WTC11 (cell line): ENCODE data around the gene GLOD5. TPM values are rescaled to one million over a fixed set of nuclear protein-coding genes. Genes with fewer than 3 reads are reported as not detected.

Source experiments
- ATAC-seq: fragments of 200-7000 bp; cut with Tn5 transposase; 2 replicates; pipeline ENCODE4 v1.10.0; 2021; ENCODE audit warnings: mild to moderate bottlenecking, moderate library complexity
- CTCF ChIA-PET: fragments of 300-600 bp; sonication (Branson Sonifier 250); formaldehyde crosslinking; loops from one replicate; lab custom pipeline; 2021; ENCODE audit warnings: antibody characterized with exemption; lab: Charles Lee
- POLR2A ChIA-PET: fragments of 350-600 bp; sonication (Branson Sonifier 250); formaldehyde crosslinking; loops from one replicate; lab custom pipeline; 2021; ENCODE audit warnings: antibody characterized with exemption; lab: Charles Lee
- DNase-seq: peaks from one replicate; pipeline ENCODE4 v3.0.0; 2021; ENCODE audit warnings: low spot score
- H3K27ac Mint-ChIP-seq: 2 replicates; pipeline ENCODE4 v1.8.0; 2021; ENCODE audit warnings: mixed read lengths
- H3K27me3 Mint-ChIP-seq: 2 replicates; pipeline ENCODE4 v1.8.0; 2021; ENCODE audit warnings: low read depth, mild to moderate bottlenecking, moderate library complexity, mixed read lengths
- H3K36me3 Mint-ChIP-seq: 2 replicates; pipeline ENCODE4 v1.8.0; 2021; ENCODE audit warnings: mixed read lengths
- H3K4me1 Mint-ChIP-seq: 2 replicates; pipeline ENCODE4 v1.8.0; 2022; ENCODE audit warnings: mixed read lengths
- H3K4me3 Mint-ChIP-seq: 2 replicates; pipeline ENCODE4 v1.8.0; 2021; ENCODE audit warnings: mild to moderate bottlenecking, moderate library complexity, mixed read lengths
- H3K9me3 Mint-ChIP-seq: 2 replicates; pipeline ENCODE4 v1.8.0; 2021; ENCODE audit warnings: mixed read lengths
- FOXK1 ChIP-seq: sonication (generic); formaldehyde crosslinking; IDR thresholded peaks from 2 replicates; pipeline ENCODE4 v1.8.0; 2022; ENCODE audit warnings: mild to moderate bottlenecking, moderate library complexity, missing genetic modification reagents
- GTF2I ChIP-seq: fragments of 250-450 bp; sonication (Bioruptor Pico); conservative IDR thresholded peaks from 2 replicates; pipeline ENCODE4 v1.4.0; 2021; ENCODE audit warnings: mild to moderate bottlenecking
- KAT7 ChIP-seq: sonication (generic); formaldehyde crosslinking; IDR thresholded peaks from 2 replicates; pipeline ENCODE4 v1.8.1; 2023; ENCODE audit warnings: missing genetic modification reagents, mild to moderate bottlenecking, borderline replicate concordance
- NFYB ChIP-seq: sonication (generic); formaldehyde crosslinking; conservative IDR thresholded peaks from 2 replicates; pipeline ENCODE4 v1.8.0; 2022; ENCODE audit warnings: low read depth, missing genetic modification reagents
- NR3C1 ChIP-seq: sonication (generic); formaldehyde crosslinking; conservative IDR thresholded peaks from 2 replicates; pipeline ENCODE4 v1.8.1; 2023; ENCODE audit warnings: low read depth, mild to moderate bottlenecking, missing genetic modification reagents
- PRRX2 ChIP-seq: fragments of 250-450 bp; sonication (Bioruptor Pico); IDR thresholded peaks from 2 replicates; pipeline ENCODE4 v1.8.0; 2021; ENCODE audit warnings: mild to moderate bottlenecking
- SP1 ChIP-seq: sonication (generic); formaldehyde crosslinking; conservative IDR thresholded peaks from 2 replicates; pipeline ENCODE4 v1.8.1; 2022; ENCODE audit warnings: missing genetic modification reagents
- TCF7 ChIP-seq: sonication (generic); formaldehyde crosslinking; IDR thresholded peaks from 2 replicates; pipeline ENCODE4 v1.8.0; 2022; ENCODE audit warnings: mild to moderate bottlenecking, low read depth, missing genetic modification reagents, moderate library complexity
- ZNF232 ChIP-seq: sonication (generic); formaldehyde crosslinking; IDR thresholded peaks from 2 replicates; pipeline ENCODE4 v1.8.0; 2022; ENCODE audit warnings: mild to moderate bottlenecking, missing genetic modification reagents
- ZNF263 ChIP-seq: sonication (generic); formaldehyde crosslinking; IDR thresholded peaks from 2 replicates; pipeline ENCODE4 v1.8.1; 2022; ENCODE audit warnings: low read depth, mild to moderate bottlenecking, moderate library complexity, missing genetic modification reagents
- ZNF396 ChIP-seq: fragments of 250-450 bp; sonication (Bioruptor Pico); IDR thresholded peaks from 2 replicates; pipeline ENCODE4 v1.8.0; 2021; ENCODE audit warnings: mild to moderate bottlenecking, moderate library complexity, borderline replicate concordance
- ZNF416 ChIP-seq: fragments of 250-450 bp; sonication (Bioruptor Pico); IDR thresholded peaks from 2 replicates; pipeline ENCODE4 v1.9.0; 2021; ENCODE audit warnings: mild to moderate bottlenecking, inconsistent platforms
- total RNA-seq: library from RNA; stranded (reverse); gene quantifications from 3 replicates; pipeline ENCODE4 v1.2.3, GENCODE V29; 2021
- TF ChIP-seq, protein P1 (sequence below): sonication (generic); formaldehyde crosslinking; IDR thresholded peaks from 2 replicates; pipeline ENCODE4 v1.8.1; 2023; ENCODE audit warnings: mild to moderate bottlenecking, missing genetic modification reagents
- TF ChIP-seq, protein P2 (sequence below): sonication (generic); formaldehyde crosslinking; IDR thresholded peaks from 2 replicates; pipeline ENCODE4 v1.8.0; 2022; ENCODE audit warnings: mild to moderate bottlenecking, missing genetic modification reagents
- TF ChIP-seq, protein P3 (sequence below): sonication (generic); formaldehyde crosslinking; IDR thresholded peaks from 2 replicates; pipeline ENCODE4 v1.8.0; 2023; ENCODE audit warnings: missing genetic modification reagents
- TF ChIP-seq, protein P4 (sequence below): sonication (generic); formaldehyde crosslinking; IDR thresholded peaks from 2 replicates; pipeline ENCODE4 v1.8.1; 2023; ENCODE audit warnings: mild to moderate bottlenecking, moderate library complexity, missing genetic modification reagents
- TF ChIP-seq, protein P5 (sequence below): fragments of 250-450 bp; sonication (Bioruptor Pico); IDR thresholded peaks from 2 replicates; pipeline ENCODE4 v2.1.2; 2022; ENCODE audit warnings: mild to moderate bottlenecking, moderate library complexity
- TF ChIP-seq, protein P6 (sequence below): sonication (generic); formaldehyde crosslinking; conservative IDR thresholded peaks from 2 replicates; pipeline ENCODE4 v1.8.1; 2023; ENCODE audit warnings: mild to moderate bottlenecking, low read depth, missing genetic modification reagents, moderate library complexity
- TF ChIP-seq, protein P7 (sequence below): sonication (generic); formaldehyde crosslinking; IDR thresholded peaks from 2 replicates; pipeline ENCODE4 v1.8.1; 2022; ENCODE audit warnings: low read depth, missing genetic modification reagents, borderline replicate concordance

GLOD5 gene
- total RNA-seq, 1 experiment from 2014 or later = not detected

DNA sequence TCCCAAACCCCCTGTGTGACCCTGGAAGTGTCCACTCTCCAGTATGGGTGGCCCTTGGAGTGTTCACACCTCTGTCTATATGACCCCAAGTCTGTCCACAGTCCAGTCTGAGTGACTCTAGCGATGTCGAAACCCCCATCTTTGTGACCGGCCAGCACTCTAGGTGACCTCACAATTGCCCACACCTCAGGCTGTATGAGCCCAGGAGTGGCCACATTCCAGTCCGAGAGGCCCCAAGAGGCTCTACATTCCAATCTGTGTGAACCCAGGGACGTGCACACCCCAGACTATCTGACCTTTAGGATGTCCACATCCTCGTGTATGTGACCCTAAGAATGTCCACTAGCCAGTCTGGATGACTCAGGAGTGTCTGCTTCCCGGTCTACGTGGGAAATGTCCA, 7.3 kb upstream of the GLOD5 start:
- DNase-seq = no peak
- CTCF ChIA-PET = no interaction called here
- H3K36me3 Mint-ChIP-seq = no peaks in the 10 kb centered on the region
- TF ChIP-seq, protein P1, sequence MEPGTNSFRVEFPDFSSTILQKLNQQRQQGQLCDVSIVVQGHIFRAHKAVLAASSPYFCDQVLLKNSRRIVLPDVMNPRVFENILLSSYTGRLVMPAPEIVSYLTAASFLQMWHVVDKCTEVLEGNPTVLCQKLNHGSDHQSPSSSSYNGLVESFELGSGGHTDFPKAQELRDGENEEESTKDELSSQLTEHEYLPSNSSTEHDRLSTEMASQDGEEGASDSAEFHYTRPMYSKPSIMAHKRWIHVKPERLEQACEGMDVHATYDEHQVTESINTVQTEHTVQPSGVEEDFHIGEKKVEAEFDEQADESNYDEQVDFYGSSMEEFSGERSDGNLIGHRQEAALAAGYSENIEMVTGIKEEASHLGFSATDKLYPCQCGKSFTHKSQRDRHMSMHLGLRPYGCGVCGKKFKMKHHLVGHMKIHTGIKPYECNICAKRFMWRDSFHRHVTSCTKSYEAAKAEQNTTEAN (CRISPR knock-in tag) = no peak
- TF ChIP-seq ZNF416 (CRISPR knock-in tag) = no peak
- TF ChIP-seq, protein P2, sequence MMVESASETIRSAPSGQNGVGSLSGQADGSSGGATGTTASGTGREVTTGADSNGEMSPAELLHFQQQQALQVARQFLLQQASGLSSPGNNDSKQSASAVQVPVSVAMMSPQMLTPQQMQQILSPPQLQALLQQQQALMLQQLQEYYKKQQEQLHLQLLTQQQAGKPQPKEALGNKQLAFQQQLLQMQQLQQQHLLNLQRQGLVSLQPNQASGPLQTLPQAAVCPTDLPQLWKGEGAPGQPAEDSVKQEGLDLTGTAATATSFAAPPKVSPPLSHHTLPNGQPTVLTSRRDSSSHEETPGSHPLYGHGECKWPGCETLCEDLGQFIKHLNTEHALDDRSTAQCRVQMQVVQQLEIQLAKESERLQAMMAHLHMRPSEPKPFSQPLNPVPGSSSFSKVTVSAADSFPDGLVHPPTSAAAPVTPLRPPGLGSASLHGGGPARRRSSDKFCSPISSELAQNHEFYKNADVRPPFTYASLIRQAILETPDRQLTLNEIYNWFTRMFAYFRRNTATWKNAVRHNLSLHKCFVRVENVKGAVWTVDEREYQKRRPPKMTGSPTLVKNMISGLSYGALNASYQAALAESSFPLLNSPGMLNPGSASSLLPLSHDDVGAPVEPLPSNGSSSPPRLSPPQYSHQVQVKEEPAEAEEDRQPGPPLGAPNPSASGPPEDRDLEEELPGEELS (CRISPR knock-in tag) = no peak
- TF ChIP-seq PRRX2 (CRISPR knock-in tag) = no peak
- TF ChIP-seq ZNF232 = no peak
- no peak for TF ChIP-seq NR3C1 (CRISPR knock-in tag)
- TF ChIP-seq SP1 = no peak
- TF ChIP-seq, all 79 proteins: peak for 0
- Mint-ChIP-seq H3K4me1 (no peaks in the 10 kb centered on the region), H3K27ac (no peak overlapping the region), H3K4me3 (no peak overlapping the region), H3K9me3 (no peaks in the 10 kb centered on the region), H3K27me3 (no peaks in the 10 kb centered on the region)
- ATAC-seq = no peak
- POLR2A ChIA-PET = no interaction called here

DNA sequence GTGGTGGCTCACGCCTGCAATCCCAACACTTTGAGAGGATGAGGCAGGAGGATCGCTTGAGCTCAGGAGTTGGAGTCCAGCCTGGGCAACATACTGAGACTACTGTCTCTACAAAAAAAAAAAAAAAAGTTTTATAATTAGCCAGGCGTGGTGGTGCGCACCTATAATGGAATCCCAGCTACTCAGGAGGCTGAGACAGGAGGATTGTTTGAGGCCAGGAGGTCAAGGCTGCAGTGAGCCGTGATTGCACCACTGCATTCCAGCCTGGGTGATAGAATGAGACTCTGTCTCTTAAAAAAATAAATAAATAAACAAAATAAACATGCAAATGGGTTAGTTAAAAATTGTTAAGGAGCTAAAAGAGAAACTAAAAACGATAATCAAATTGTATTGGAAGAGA, 7.7 kb downstream of the GLOD5 start:
- DNase-seq = no peak
- ChIA-PET POLR2A (no interaction called here), CTCF (no interaction called here)
- H3K4me3 Mint-ChIP-seq = no peak overlapping the region
- H3K9me3 Mint-ChIP-seq = no peaks in the 10 kb centered on the region
- TF ChIP-seq, protein P3, sequence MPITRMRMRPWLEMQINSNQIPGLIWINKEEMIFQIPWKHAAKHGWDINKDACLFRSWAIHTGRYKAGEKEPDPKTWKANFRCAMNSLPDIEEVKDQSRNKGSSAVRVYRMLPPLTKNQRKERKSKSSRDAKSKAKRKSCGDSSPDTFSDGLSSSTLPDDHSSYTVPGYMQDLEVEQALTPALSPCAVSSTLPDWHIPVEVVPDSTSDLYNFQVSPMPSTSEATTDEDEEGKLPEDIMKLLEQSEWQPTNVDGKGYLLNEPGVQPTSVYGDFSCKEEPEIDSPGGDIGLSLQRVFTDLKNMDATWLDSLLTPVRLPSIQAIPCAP = no peak
- TF ChIP-seq, protein P4, sequence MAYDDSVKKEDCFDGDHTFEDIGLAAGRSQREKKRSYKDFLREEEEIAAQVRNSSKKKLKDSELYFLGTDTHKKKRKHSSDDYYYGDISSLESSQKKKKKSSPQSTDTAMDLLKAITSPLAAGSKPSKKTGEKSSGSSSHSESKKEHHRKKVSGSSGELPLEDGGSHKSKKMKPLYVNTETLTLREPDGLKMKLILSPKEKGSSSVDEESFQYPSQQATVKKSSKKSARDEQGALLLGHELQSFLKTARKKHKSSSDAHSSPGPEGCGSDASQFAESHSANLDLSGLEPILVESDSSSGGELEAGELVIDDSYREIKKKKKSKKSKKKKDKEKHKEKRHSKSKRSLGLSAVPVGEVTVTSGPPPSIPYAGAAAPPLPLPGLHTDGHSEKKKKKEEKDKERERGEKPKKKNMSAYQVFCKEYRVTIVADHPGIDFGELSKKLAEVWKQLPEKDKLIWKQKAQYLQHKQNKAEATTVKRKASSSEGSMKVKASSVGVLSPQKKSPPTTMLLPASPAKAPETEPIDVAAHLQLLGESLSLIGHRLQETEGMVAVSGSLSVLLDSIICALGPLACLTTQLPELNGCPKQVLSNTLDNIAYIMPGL (CRISPR knock-in tag) = no peak
- no peak for TF ChIP-seq ZNF396
- no peaks in the 10 kb centered on the region for H3K36me3 Mint-ChIP-seq
- no peaks in the 10 kb centered on the region for H3K27me3 Mint-ChIP-seq
- H3K27ac Mint-ChIP-seq = no peak overlapping the region
- no peaks in the 10 kb centered on the region for H3K4me1 Mint-ChIP-seq
- ATAC-seq = no peak

DNA sequence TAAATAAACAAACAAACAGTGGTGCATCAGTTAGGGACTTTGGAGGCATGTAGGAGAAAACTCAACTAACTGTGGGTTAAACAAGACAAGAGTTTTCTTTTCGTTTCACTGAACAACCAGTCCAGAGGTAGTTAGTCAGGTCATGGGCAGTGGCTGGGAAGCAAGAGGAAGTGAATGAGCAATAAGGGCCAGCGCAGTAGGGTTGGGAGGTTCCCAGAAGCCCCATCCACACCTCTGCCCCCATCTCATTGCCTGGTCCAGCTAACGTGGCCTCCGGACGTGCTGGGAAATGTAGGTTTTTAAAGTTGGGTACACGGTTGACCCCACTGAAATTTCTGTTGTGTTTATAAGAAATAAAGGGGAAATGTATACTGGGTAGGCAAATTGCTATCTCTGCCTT, 8.7 kb downstream of the GLOD5 start:
- H3K27ac Mint-ChIP-seq = no peak overlapping the region
- H3K4me1 Mint-ChIP-seq = no peaks in the 10 kb centered on the region
- ChIA-PET CTCF (no interaction called here), POLR2A (no interaction called here)
- H3K4me3 Mint-ChIP-seq = no peak overlapping the region
- ATAC-seq (no peak), DNase-seq (no peak)
- no peaks in the 10 kb centered on the region for H3K9me3 Mint-ChIP-seq
- H3K27me3 Mint-ChIP-seq = no peaks in the 10 kb centered on the region; the same call in 1 of the 2 replicates
- no peaks in the 10 kb centered on the region for H3K36me3 Mint-ChIP-seq
- TF ChIP-seq GTF2I (CRISPR knock-in tag) (no peak), ZNF263 (CRISPR knock-in tag) (no peak)

DNA sequence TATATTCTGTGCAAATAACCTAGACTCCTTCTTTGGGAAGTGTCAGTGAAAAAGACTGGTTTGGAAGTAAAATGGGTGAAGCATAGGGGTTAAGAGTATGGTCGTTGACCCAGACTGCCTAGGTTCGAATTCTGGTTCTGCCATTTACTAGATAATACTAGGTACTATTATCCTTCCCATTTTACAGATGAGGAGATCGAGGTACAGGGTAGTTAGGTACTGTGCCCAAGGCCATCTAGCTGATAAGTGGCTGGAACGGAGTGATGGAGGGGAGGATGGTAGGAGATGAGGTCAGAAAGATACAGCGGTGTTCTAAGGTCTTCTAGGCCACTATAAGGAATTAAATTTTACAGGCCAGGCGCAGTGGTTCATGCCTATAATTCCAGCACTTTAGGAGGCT, 11.1 kb downstream of the GLOD5 start:
- H3K27ac Mint-ChIP-seq = no peak overlapping the region
- DNase-seq (no peak), ATAC-seq (no peak)
- peaks cover 6% of the 10 kb centered on the region; the same call in 1 of the 2 replicates for H3K4me1 Mint-ChIP-seq
- no peak overlapping the region for H3K4me3 Mint-ChIP-seq
- no peaks in the 10 kb centered on the region for H3K9me3 Mint-ChIP-seq
- ChIA-PET POLR2A (no interaction called here), CTCF (no interaction called here)
- no peaks in the 10 kb centered on the region for H3K36me3 Mint-ChIP-seq
- H3K27me3 Mint-ChIP-seq = peaks cover 4% of the 10 kb centered on the region; the same call in 1 of the 2 replicates
- TF ChIP-seq KAT7 (CRISPR knock-in tag) (no peak), FOXK1 (CRISPR knock-in tag) (no peak), NFYB (no peak), GTF2I (CRISPR knock-in tag) (no peak), ZNF416 (CRISPR knock-in tag) (no peak), TCF7 (CRISPR knock-in tag) (no peak)
- TF ChIP-seq, protein P5, sequence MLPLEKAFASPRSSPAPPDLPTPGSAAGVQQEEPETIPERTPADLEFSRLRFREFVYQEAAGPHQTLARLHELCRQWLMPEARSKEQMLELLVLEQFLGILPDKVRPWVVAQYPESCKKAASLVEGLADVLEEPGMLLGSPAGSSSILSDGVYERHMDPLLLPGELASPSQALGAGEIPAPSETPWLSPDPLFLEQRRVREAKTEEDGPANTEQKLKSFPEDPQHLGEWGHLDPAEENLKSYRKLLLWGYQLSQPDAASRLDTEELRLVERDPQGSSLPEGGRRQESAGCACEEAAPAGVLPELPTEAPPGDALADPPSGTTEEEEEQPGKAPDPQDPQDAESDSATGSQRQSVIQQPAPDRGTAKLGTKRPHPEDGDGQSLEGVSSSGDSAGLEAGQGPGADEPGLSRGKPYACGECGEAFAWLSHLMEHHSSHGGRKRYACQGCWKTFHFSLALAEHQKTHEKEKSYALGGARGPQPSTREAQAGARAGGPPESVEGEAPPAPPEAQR (CRISPR knock-in tag) = no peak
- TF ChIP-seq, protein P6, sequence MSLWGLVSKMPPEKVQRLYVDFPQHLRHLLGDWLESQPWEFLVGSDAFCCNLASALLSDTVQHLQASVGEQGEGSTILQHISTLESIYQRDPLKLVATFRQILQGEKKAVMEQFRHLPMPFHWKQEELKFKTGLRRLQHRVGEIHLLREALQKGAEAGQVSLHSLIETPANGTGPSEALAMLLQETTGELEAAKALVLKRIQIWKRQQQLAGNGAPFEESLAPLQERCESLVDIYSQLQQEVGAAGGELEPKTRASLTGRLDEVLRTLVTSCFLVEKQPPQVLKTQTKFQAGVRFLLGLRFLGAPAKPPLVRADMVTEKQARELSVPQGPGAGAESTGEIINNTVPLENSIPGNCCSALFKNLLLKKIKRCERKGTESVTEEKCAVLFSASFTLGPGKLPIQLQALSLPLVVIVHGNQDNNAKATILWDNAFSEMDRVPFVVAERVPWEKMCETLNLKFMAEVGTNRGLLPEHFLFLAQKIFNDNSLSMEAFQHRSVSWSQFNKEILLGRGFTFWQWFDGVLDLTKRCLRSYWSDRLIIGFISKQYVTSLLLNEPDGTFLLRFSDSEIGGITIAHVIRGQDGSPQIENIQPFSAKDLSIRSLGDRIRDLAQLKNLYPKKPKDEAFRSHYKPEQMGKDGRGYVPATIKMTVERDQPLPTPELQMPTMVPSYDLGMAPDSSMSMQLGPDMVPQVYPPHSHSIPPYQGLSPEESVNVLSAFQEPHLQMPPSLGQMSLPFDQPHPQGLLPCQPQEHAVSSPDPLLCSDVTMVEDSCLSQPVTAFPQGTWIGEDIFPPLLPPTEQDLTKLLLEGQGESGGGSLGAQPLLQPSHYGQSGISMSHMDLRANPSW (CRISPR knock-in tag) = no peak
- TF ChIP-seq, protein P7, sequence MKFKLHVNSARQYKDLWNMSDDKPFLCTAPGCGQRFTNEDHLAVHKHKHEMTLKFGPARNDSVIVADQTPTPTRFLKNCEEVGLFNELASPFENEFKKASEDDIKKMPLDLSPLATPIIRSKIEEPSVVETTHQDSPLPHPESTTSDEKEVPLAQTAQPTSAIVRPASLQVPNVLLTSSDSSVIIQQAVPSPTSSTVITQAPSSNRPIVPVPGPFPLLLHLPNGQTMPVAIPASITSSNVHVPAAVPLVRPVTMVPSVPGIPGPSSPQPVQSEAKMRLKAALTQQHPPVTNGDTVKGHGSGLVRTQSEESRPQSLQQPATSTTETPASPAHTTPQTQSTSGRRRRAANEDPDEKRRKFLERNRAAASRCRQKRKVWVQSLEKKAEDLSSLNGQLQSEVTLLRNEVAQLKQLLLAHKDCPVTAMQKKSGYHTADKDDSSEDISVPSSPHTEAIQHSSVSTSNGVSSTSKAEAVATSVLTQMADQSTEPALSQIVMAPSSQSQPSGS (CRISPR knock-in tag) = no peak
